Neural cell (in vitro differentiated cells): ENCODE results near the gene LDB3. TPM values are rescaled to one million over a fixed set of nuclear protein-coding genes. Genes with fewer than 3 reads are reported as not detected.

ENCODE experiments used
- H2AFZ ChIP-seq: fragments of 200-600, 300-800 bp; sonication (generic), shearing (Covaris generic); 2 replicates; pipeline ENCODE4 v1.6.0; 2014; ENCODE audit warnings: low read depth, mild to moderate bottlenecking, antibody characterized with exemption, low read length, moderate library complexity
- H3F3A ChIP-seq: fragments of 200-600 bp; shearing (Covaris generic); 2 replicates; pipeline ENCODE4 v1.6.1; 2016; ENCODE audit warnings: mild to moderate bottlenecking, moderate library complexity, mixed read lengths, antibody characterized with exemption, low read length; ENCODE audit not compliant: insufficient read depth, poor library complexity, severe bottlenecking
- H3K27ac ChIP-seq: fragments of 200-600, 300-800 bp; sonication (generic), shearing (Covaris generic); 2 replicates; pipeline ENCODE4 v1.5.1; 2014; ENCODE audit warnings: mild to moderate bottlenecking, low read length, moderate library complexity
- H3K27me3 ChIP-seq: fragments of 300-800, 200-600 bp; sonication (generic), shearing (Covaris generic); 2 replicates; pipeline ENCODE4 v1.6.0; 2014; ENCODE audit warnings: mild to moderate bottlenecking, low read depth, low read length, moderate library complexity; ENCODE audit not compliant: insufficient read depth
- H3K36me3 ChIP-seq: fragments of 300-800, 200-600 bp; sonication (generic), shearing (Covaris generic); 2 replicates; pipeline ENCODE4 v1.5.1; 2014; ENCODE audit warnings: mild to moderate bottlenecking, antibody characterized with exemption, low read length, moderate library complexity; ENCODE audit not compliant: insufficient read depth
- H3K4me2 ChIP-seq: fragments of 300-800, 200-600 bp; sonication (generic), shearing (Covaris generic); 2 replicates; pipeline ENCODE4 v1.6.0; 2014; ENCODE audit warnings: mild to moderate bottlenecking, low read length
- H3K4me3 ChIP-seq: fragments of 300-800, 200-600 bp; sonication (generic), shearing (Covaris generic); 2 replicates; pipeline ENCODE4 v1.5.1; 2014; ENCODE audit warnings: mild to moderate bottlenecking, low read length, moderate library complexity
- H3K79me2 ChIP-seq: fragments of 200-600 bp; shearing (Covaris generic); replicated peaks from 2 replicates; pipeline ENCODE4 v1.6.0; 2014; ENCODE audit warnings: mild to moderate bottlenecking, low read length, moderate library complexity; ENCODE audit not compliant: insufficient read depth
- H3K9ac ChIP-seq: fragments of 300-800, 200-600 bp; sonication (generic), shearing (Covaris generic); 2 replicates; pipeline ENCODE4 v1.6.1; 2016; ENCODE audit warnings: mild to moderate bottlenecking, low read length, mixed read lengths
- H3K9me2 ChIP-seq: fragments of 200-600 bp; shearing (Covaris generic); 2 replicates; pipeline ENCODE4 v1.6.1; 2016; ENCODE audit warnings: mild to moderate bottlenecking, low read length, mixed read lengths; ENCODE audit not compliant: insufficient read depth
- H3K9me3 ChIP-seq: fragments of 200-600, 300-800 bp; sonication (generic), shearing (Covaris generic); 2 replicates; pipeline ENCODE4 v1.6.1; 2016; ENCODE audit warnings: mild to moderate bottlenecking, mixed run types, low read length, moderate library complexity, mixed read lengths
- H4K20me1 ChIP-seq: fragments of 200-600 bp; shearing (Covaris generic); 2 replicates; pipeline ENCODE4 v1.6.1; 2016; ENCODE audit warnings: mild to moderate bottlenecking, mixed run types; ENCODE audit not compliant: insufficient read depth
- EP300 ChIP-seq: fragments of 450-650 bp; conservative IDR thresholded peaks from 2 replicates; pipeline ENCODE4 v1.6.1; 2014; ENCODE audit warnings: antibody characterized with exemption, mild to moderate bottlenecking, moderate library complexity; ENCODE audit not compliant: poor library complexity, severe bottlenecking
- EZH2 ChIP-seq: fragments of 200-600, 300-800 bp; shearing (Covaris generic), sonication (generic); IDR thresholded peaks from 2 replicates; pipeline ENCODE4 v1.6.1; 2014; ENCODE audit warnings: antibody characterized with exemption, low read length, borderline replicate concordance, mild to moderate bottlenecking; ENCODE audit not compliant: insufficient read depth, poor library complexity, severe bottlenecking
- MXI1 ChIP-seq: fragments of 450-650 bp; conservative IDR thresholded peaks from 2 replicates; pipeline ENCODE4 v1.6.1; 2014; ENCODE audit warnings: antibody characterized with exemption, mild to moderate bottlenecking; ENCODE audit not compliant: poor library complexity, severe bottlenecking
- POLR2AphosphoS5 ChIP-seq: IDR thresholded peaks from 2 replicates; pipeline ENCODE4 v1.6.1; 2012
- RAD21 ChIP-seq: fragments of 450-650 bp; conservative IDR thresholded peaks from 2 replicates; pipeline ENCODE4 v1.6.1; 2014; ENCODE audit warnings: antibody characterized with exemption, mild to moderate bottlenecking, moderate library complexity
- SMC3 ChIP-seq: fragments of 450-650 bp; conservative IDR thresholded peaks from 2 replicates; pipeline ENCODE4 v1.6.1; 2014; ENCODE audit warnings: antibody characterized with exemption, mild to moderate bottlenecking, moderate library complexity; ENCODE audit not compliant: poor library complexity
- TAF1 ChIP-seq: IDR thresholded peaks from 2 replicates; pipeline ENCODE4 v1.6.1; 2012; ENCODE audit warnings: low read depth
- polyA plus RNA-seq: library from polyadenylated mRNA; depleted of rRNA; stranded (reverse); fragments of >200 nt; gene quantifications from 2 replicates; pipeline ENCODE4 v1.2.3, GENCODE V29; 2014
- TF ChIP-seq, protein P1 (sequence below): IDR thresholded peaks from 2 replicates; pipeline ENCODE4 v1.6.1; 2012; ENCODE audit warnings: borderline replicate concordance
- TF ChIP-seq, protein P2 (sequence below): fragments of 450-650 bp; IDR thresholded peaks from 2 replicates; pipeline ENCODE4 v1.5.1; 2014; ENCODE audit warnings: antibody characterized with exemption, mild to moderate bottlenecking, moderate library complexity; ENCODE audit not compliant: poor library complexity, severe bottlenecking

Gene LDB3
- polyA plus RNA-seq, 1 donor from 2014 or later, result 0.12 TPM

DNA sequence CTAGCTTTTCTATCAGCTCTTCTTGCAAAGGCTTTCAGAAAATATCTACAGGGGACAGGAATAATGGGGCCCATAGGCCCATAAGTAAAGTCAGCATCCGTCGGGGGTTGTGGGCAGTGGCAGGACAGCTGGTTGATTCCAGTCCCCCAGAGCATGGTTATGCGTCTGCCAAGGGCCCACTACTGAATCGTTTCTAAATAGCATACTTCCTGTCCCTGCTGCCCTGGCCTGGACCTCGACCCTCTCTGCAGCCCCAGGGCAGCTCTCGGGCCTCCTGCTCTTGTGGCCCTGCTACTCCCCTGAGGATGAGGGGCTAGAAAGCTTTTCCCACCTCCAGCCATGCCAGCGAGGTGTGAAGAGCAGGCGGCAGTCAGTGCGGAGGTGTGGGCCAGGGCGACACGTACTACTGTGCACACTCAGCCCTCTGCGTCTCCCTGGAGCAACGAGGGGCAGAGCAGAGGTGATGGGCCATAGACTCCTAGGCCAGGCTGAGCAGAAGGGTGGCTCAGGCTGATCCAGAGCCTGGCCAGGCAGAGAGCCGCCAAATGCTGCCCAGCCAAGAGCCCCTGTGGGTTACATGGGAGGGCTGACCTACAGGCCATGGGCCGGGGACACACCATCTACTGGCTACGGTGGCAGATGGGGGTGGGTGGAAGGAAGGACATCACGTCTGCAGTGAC is 18.7 kb upstream of the LDB3 start:
- Histone ChIP-seq H4K20me1 (no peaks in the 10 kb centered on the region), H3K9ac (no peak overlapping the region), H3F3A (no peaks in the 10 kb centered on the region), H3K4me2 (no peak overlapping the region), H3K4me3 (no peak overlapping the region), H3K27ac (no peak overlapping the region), H2AFZ (no peak overlapping the region), H3K79me2 (no peaks in the 10 kb centered on the region), H3K9me3 (no peaks in the 10 kb centered on the region), H3K27me3 (no peaks in the 10 kb centered on the region), H3K9me2 (no peaks in the 10 kb centered on the region), H3K36me3 (no peaks in the 10 kb centered on the region)
- TF ChIP-seq EP300 (no peak), RAD21 (no peak), EZH2 (no peak)
- TF ChIP-seq, protein P1, sequence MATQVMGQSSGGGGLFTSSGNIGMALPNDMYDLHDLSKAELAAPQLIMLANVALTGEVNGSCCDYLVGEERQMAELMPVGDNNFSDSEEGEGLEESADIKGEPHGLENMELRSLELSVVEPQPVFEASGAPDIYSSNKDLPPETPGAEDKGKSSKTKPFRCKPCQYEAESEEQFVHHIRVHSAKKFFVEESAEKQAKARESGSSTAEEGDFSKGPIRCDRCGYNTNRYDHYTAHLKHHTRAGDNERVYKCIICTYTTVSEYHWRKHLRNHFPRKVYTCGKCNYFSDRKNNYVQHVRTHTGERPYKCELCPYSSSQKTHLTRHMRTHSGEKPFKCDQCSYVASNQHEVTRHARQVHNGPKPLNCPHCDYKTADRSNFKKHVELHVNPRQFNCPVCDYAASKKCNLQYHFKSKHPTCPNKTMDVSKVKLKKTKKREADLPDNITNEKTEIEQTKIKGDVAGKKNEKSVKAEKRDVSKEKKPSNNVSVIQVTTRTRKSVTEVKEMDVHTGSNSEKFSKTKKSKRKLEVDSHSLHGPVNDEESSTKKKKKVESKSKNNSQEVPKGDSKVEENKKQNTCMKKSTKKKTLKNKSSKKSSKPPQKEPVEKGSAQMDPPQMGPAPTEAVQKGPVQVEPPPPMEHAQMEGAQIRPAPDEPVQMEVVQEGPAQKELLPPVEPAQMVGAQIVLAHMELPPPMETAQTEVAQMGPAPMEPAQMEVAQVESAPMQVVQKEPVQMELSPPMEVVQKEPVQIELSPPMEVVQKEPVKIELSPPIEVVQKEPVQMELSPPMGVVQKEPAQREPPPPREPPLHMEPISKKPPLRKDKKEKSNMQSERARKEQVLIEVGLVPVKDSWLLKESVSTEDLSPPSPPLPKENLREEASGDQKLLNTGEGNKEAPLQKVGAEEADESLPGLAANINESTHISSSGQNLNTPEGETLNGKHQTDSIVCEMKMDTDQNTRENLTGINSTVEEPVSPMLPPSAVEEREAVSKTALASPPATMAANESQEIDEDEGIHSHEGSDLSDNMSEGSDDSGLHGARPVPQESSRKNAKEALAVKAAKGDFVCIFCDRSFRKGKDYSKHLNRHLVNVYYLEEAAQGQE, result no peak
- TF ChIP-seq, protein P2, sequence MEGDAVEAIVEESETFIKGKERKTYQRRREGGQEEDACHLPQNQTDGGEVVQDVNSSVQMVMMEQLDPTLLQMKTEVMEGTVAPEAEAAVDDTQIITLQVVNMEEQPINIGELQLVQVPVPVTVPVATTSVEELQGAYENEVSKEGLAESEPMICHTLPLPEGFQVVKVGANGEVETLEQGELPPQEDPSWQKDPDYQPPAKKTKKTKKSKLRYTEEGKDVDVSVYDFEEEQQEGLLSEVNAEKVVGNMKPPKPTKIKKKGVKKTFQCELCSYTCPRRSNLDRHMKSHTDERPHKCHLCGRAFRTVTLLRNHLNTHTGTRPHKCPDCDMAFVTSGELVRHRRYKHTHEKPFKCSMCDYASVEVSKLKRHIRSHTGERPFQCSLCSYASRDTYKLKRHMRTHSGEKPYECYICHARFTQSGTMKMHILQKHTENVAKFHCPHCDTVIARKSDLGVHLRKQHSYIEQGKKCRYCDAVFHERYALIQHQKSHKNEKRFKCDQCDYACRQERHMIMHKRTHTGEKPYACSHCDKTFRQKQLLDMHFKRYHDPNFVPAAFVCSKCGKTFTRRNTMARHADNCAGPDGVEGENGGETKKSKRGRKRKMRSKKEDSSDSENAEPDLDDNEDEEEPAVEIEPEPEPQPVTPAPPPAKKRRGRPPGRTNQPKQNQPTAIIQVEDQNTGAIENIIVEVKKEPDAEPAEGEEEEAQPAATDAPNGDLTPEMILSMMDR, result no peak

DNA sequence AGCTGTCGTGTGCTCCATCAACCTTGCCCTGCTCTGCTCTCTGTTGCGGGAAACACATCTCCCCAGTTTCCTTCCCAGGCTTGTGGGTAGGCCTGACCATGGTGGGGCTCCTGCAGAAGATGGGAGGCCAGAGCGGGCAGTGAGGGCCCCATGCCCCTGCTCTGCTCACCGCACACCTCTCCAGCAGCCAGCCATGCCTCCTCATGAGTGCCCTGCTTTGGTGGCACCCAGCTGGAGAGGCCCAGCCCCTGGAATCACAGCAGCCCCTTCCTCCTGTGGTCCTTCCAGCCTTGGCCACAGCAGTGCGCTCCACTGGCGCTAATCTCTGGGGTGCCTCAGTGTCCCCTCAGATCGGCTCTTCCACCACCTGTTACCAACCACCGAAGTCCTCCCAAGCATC is 18.2 kb upstream of the LDB3 start:
- Histone ChIP-seq H3K9me2 (no peaks in the 10 kb centered on the region), H3K27me3 (no peaks in the 10 kb centered on the region), H3K9ac (no peak overlapping the region), H3K4me3 (no peak overlapping the region), H3K27ac (no peak overlapping the region), H3K4me2 (no peak overlapping the region), H3K79me2 (no peaks in the 10 kb centered on the region), H3F3A (no peaks in the 10 kb centered on the region), H2AFZ (no peak overlapping the region), H3K9me3 (no peaks in the 10 kb centered on the region), H3K36me3 (no peaks in the 10 kb centered on the region), H4K20me1 (no peaks in the 10 kb centered on the region)
- TF ChIP-seq TAF1 (no peak), EZH2 (no peak), EP300 (no peak), MXI1 (no peak), SMC3 (no peak), RAD21 (no peak), POLR2AphosphoS5 (no peak)
- TF ChIP-seq, protein P2, result no peak
- TF ChIP-seq, protein P1, result no peak
